ENCODE results near the gene MUS81. TPM values are rescaled to one million over a fixed set of nuclear protein-coding genes. Genes with fewer than 3 reads are reported as not detected.
A peak's percentile ranks its signal among the peaks of the same experiment; 100 is the strongest.

MUS81 gene
- total and polyA plus RNA-seq, 10 of the 15 experiments (the other 5 are each of a cell fraction or from before 2014, with no cell fraction given) = 11.8 to 76.1 (median 48.4) TPM

DNA sequence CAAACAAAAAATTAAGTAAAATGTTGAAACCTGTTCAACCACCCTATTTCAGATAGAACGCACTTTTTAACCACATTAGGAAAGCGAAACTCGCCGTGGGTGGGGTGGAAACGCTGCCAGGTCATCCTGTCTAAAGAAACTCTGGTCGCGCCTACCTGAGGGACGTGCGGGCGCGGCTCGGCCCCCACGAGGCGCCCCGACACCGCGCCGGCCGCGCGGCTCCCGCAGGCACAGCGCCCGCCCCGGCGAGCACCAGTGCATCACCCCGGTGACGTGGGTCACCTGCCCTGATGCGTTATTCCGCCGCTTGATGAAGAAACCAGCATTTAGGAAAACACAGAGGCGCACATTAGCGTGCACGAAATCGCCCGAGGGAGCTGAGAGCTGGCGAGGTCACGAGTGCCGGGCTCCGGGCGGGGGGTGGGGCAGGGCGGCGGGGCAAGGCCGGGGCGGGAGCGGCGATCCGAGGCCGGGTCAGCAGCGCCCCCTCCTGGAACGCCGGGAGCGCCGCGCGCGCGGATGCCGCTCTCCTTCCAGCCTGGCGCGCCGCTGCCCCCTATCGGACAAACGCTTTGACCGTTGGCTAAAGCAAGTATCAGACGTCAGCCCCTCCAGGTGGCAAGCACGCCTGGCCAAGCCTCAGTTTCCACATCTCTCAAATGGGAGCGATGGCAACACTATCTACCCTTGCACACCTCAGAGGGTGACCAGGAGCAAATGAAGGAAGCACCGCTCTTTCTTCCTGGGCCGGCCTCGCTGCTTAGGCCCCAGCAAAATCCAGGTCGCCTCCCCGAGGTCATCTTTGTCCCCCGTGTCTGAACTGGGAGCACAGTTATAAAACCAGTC, 42.2 kb upstream of the MUS81 start (continued):
- TF ChIP-seq, protein P1, sequence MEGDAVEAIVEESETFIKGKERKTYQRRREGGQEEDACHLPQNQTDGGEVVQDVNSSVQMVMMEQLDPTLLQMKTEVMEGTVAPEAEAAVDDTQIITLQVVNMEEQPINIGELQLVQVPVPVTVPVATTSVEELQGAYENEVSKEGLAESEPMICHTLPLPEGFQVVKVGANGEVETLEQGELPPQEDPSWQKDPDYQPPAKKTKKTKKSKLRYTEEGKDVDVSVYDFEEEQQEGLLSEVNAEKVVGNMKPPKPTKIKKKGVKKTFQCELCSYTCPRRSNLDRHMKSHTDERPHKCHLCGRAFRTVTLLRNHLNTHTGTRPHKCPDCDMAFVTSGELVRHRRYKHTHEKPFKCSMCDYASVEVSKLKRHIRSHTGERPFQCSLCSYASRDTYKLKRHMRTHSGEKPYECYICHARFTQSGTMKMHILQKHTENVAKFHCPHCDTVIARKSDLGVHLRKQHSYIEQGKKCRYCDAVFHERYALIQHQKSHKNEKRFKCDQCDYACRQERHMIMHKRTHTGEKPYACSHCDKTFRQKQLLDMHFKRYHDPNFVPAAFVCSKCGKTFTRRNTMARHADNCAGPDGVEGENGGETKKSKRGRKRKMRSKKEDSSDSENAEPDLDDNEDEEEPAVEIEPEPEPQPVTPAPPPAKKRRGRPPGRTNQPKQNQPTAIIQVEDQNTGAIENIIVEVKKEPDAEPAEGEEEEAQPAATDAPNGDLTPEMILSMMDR (IDR thresholded peaks at IDR 0.05 in 2 of 3, conservative IDR thresholded peaks at IDR 0.05 in 1 of 3; ENCODE audit: control insufficient read depth in 2 of 3, extremely low read depth in 1 of 3, insufficient read depth in 1 of 3, low read depth in 3 of 3, low read length in 3 of 3) = peak; percentile 97 to 99 (median 98)
- TF ChIP-seq TAF1 (IDR thresholded peaks at IDR 0.05; ENCODE audit: borderline replicate concordance, low read depth, low read length) (no peak), NRF1 (conservative IDR thresholded peaks at IDR 0.05; ENCODE audit: low read depth, low read length) (no peak), RBBP5 (conservative IDR thresholded peaks at IDR 0.05) (no peak), TCF3 (IDR thresholded peaks at IDR 0.05; ENCODE audit: borderline replicate concordance, insufficient read depth, low read depth, low read length) (no peak), KLF5 (IDR thresholded peaks at IDR 0.05; ENCODE audit: partially characterized antibody) (no peak), NR2C2 (IDR thresholded peaks at IDR 0.05; ENCODE audit: borderline replicate concordance, control insufficient read depth, insufficient read length, low read depth) (no peak), JUNB (IDR thresholded peaks at IDR 0.05) (no peak), ZNF24 (IDR thresholded peaks at IDR 0.05) (0 out of 2 replicates have a peak, but pooled peaks have one; percentile 5), PAX5 (IDR thresholded peaks at IDR 0.05; ENCODE audit: borderline replicate concordance, low read depth, low read length) (peak; percentile 42), CREM (IDR thresholded peaks at IDR 0.05; ENCODE audit: low read depth) (peak; percentile 25; the same call in 1 of the 2 replicates), EP300 (IDR thresholded peaks at IDR 0.05; ENCODE audit: borderline replicate concordance in 1 of 2, control insufficient read depth in 1 of 2, low read depth in 2 of 2, low read length in 2 of 2) (0 out of 4 replicates have a peak, but pooled peaks of 1 of the 2 experiments have one; percentile 30)
- TF ChIP-seq, protein P2, sequence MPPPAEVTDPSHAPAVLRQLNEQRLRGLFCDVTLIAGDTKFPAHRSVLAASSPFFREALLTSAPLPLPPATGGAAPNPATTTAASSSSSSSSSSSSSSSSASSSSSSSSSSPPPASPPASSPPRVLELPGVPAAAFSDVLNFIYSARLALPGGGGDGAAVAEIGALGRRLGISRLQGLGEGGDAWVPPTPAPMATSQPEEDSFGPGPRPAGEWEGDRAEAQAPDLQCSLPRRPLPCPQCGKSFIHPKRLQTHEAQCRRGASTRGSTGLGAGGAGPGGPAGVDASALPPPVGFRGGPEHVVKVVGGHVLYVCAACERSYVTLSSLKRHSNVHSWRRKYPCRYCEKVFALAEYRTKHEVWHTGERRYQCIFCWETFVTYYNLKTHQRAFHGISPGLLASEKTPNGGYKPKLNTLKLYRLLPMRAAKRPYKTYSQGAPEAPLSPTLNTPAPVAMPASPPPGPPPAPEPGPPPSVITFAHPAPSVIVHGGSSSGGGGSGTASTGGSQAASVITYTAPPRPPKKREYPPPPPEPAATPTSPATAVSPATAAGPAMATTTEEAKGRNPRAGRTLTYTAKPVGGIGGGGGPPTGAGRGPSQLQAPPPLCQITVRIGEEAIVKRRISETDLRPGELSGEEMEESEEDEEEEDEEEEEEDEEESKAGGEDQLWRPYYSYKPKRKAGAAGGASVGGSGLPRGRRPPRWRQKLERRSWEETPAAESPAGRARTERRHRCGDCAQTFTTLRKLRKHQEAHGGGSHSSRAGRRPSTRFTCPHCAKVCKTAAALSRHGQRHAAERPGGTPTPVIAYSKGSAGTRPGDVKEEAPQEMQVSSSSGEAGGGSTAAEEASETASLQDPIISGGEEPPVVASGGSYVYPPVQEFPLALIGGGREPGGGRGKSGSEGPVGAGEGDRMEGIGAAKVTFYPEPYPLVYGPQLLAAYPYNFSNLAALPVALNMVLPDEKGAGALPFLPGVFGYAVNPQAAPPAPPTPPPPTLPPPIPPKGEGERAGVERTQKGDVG (CRISPR knock-in tag; IDR thresholded peaks at IDR 0.05) = no peak
- TF ChIP-seq, protein P3, sequence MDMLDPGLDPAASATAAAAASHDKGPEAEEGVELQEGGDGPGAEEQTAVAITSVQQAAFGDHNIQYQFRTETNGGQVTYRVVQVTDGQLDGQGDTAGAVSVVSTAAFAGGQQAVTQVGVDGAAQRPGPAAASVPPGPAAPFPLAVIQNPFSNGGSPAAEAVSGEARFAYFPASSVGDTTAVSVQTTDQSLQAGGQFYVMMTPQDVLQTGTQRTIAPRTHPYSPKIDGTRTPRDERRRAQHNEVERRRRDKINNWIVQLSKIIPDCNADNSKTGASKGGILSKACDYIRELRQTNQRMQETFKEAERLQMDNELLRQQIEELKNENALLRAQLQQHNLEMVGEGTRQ (IDR thresholded peaks at IDR 0.05; ENCODE audit: borderline replicate concordance, low read depth, low read length) = no peak; the same call in 1 of the 2 replicates
- TF ChIP-seq, protein P4, sequence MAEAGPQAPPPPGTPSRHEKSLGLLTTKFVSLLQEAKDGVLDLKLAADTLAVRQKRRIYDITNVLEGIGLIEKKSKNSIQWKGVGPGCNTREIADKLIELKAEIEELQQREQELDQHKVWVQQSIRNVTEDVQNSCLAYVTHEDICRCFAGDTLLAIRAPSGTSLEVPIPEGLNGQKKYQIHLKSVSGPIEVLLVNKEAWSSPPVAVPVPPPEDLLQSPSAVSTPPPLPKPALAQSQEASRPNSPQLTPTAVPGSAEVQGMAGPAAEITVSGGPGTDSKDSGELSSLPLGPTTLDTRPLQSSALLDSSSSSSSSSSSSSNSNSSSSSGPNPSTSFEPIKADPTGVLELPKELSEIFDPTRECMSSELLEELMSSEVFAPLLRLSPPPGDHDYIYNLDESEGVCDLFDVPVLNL (IDR thresholded peaks at IDR 0.05; ENCODE audit: low read depth, low read length) = no peak
